GM18511 (cell line): Measurements from ENCODE around the gene VPS29.
A peak's percentile ranks its signal among the peaks of the same experiment; 100 is the strongest.
"Not testable (repeated sequence)": the region's sequence is repeated elsewhere in the genome, so short reads cannot be mapped to it uniquely, and the experiment has no call there.

ENCODE experiments used
- ATAC-seq: cut with Tn5 transposase; IDR thresholded peaks from one replicate; pipeline ENCODE4 v1.9.1; 2021; ENCODE audit warnings: mild to moderate bottlenecking, moderate library complexity; ENCODE audit not compliant: unreplicated experiment

Gene VPS29

GRCh38 chr12:110501752-110502738, at the start of gene VPS29, which contains the start of gene RAD9B:
Gene VPS29, minus strand, starts transcription at chr12:110502111. Its CDS starts 60 bp downstream, at chr12:110502051.
Gene RAD9B, plus strand, starts transcription at chr12:110502331. Its CDS starts 7 bp downstream, at chr12:110502338.
- ATAC-seq, result peak; percentile 95

DNA sequence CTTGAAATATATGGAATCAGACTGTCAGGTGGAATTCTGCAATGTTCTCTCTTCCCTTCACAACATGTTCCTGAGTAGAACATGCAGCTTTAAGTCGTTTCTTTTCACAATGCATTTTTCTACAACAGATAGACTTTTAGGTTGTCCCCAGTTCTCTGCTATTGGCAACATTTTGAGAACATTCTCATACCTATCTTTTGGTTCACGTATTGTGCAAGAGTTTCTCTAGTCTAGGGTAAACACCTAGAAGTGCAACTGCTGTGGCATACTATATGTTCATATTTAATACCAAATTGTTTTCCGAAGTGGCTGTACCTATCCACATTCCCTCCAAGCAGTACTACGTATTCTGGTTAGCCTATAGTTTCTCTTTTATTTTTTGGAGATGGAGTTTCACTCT, 49.1 kb upstream of the VPS29 start:
- no peak for ATAC-seq

- ATAC-seq, result no peak
Observed at GRCh38 chr12:110549716-110550115, 47.8 kb upstream of the VPS29 start.

- no peak for ATAC-seq
Observed at GRCh38 chr12:110548678-110549077, 46.8 kb upstream of the VPS29 start.

DNA sequence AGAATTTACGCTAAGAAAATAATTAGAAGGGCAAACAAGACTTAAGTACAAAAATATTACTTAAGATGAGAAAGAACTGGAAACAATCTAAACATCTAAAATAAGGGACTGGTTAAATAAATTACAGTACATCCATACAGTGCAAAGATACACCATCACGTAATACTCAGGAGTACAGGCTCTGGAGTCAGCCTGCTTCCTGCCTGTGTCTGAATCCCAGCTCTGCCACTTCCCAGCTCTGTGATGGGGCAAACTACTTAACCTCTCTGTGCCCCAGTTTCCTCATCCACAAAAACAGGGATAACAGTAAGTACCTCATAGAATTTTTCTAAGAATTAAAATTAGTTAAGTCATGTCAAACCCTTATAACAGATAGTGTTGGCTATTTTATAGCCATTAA, 45.2 kb upstream of the VPS29 start:
- no peak for ATAC-seq

GRCh38 chr12:110546339-110546738, 44.4 kb upstream of the VPS29 start:
- ATAC-seq, result no peak

- ATAC-seq, result no peak
Observed at GRCh38 chr12:110545812-110546211, 43.9 kb upstream of the VPS29 start.

- not testable (repeated sequence) for ATAC-seq
Observed at GRCh38 chr12:110545259-110545658, 43.3 kb upstream of the VPS29 start.

DNA sequence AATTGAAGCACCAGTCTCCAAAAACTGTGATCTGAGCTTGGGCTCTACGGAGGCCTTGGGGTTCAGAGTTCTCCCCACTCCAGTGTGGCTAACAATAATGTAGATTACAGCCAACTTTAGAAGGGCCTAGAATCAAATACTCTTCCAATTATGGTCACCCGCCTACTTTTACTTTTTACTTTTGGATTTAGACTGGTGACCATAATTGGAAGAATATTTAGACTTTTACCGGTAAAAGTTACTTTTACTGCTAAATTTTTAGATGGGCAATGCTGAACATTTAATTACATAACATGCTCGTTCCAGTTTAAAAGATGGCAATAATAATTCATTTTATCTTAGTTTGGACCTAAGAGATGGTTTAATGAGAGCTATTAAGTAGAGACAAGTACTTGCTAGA, 42.1 kb upstream of the VPS29 start:
- no peak for ATAC-seq

GRCh38 chr12:110543252-110543959, 41.5 kb upstream of the VPS29 start:
- no peak for ATAC-seq

DNA sequence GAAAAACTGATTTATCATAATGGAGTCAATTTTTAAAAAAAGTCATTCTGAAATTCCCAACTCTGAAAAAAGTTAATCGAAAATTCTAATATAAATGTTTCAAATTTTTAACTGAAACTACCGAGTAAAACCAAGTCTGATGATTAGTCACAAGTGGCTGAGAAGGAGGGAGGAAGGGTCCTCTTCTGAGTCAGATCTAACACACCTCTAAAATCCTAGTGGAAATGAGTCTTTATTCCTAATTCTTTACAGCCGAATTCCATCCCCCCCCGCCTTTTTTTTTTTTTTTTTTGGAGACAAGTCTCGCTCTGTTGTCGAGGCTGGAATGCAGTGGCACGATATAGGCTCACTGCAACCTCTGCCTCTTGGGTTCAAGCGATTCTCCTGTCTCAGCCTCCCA, 38.1 kb upstream of the VPS29 start:
- no peak for ATAC-seq

DNA sequence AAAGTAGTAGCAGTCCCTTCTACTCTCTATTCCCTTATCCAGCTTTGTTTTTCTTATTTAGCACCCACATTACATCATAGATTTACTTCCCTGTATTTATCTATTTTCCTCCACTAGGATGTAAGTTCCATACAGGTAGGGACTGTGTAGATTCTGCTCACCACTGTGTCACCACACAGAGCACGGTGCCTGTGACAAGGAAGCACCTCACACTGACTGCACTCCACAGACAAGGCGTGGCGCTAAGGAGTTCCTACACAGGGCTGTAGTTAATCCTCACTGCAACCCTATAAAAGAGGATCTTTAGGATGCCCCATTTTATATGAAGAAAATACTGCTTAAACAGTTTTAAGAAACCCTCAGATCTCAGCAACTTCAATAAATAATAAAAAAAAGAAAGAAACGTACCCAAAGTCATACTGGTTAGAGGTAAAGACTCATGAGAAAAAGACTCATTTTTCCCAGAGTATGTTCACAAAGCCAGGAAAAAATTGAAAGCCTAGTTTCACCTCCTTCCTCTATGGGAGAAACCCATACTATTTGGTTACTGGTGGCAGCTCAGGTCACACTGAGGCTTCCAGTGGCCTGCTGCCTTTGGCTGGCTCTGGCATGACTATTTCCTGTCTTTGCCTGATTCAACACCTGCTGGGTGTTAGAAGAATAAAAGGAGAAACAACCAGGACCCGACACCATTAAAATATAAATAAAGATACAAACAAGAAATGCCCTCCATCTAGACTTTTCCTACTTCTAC, 37.1 kb upstream of the VPS29 start:
- no peak for ATAC-seq

- ATAC-seq, result no peak
Observed at GRCh38 chr12:110537605-110538409, 35.9 kb upstream of the VPS29 start.

GRCh38 chr12:110536834-110537604, 35.1 kb upstream of the VPS29 start:
- no peak for ATAC-seq

DNA sequence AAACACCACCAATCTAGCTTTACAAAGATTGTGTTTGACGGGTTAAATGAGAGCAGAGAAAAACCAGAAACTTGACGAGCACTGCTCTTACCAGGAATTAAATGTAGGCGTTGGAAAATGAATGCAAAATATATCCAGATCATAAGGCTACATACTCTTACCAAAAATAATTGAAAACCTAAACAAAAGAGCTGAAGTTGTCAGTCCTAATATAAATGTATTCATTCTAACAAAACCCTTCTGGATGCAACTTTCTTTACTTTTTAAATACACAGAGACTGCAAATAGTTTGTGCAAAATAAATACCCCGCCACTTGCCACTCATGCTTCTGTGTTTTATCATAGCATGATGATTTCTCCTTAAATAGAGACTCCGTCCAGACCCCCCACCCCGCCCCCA, 32.9 kb upstream of the VPS29 start:
- ATAC-seq, result no peak

DNA sequence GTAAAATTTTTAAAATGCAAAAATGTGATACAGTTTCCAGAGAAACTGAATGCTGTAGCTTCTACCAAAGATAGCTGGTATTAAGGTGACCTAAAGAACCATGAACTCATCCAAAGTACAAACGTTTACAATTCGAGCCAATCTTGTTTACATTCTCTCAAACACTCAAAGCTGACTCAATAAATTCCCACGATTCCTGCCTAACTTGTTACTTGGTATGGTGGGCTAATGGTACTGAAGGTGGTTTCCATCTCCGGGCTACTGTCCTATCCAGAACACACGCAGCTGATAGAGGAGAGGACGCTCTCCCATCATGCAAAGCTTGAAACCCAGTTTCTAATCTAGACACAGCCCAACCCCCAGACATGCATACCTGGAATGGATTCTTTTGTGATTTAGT, 31.7 kb upstream of the VPS29 start:
- ATAC-seq, result no peak

DNA sequence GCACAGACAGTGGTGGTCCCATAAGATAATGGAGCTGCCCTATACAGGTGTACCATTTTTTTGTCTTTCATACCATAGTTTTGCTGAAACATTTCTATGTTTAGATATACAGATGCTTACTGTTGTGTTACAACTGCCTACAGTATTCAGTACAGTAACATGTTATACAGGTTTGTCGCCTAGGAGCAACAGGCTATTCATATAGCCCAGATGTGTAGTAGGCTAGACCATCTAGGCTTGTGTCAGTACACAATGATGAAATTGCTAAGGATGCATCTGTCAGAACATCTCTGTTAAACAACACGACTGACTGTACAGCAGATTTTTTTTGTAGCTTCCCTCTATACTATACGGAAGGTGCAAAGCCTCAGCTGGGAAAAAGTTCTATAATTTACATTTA, 30.7 kb upstream of the VPS29 start:
- no peak for ATAC-seq

DNA sequence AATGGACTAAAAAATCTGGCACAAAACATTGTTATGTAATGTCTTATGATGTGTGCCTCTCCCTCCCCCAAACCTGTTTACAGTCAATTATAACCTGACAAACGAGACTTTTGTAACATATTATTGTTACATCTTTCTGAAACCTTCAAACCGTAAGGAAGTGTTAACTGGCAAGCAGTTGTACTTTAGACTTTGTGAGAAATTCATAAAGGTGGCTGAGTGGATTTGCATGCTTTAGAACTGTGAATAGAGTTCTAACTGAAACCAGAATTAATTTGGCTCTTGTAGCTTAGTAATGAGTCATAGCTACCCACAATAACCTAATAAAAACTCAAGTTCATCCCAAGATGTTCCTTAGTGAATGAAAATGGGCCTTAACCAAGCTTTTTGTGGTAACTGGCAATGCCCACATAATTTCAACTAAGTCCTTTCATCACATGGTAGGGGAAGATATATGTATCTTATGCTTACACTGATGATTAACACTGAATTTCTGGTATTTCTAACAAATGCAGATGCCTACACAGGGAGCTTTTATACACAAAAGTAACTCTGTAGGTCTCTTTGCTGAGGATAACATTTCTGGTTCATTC, 29.9 kb upstream of the VPS29 start:
- ATAC-seq, result peak; percentile 92

- no peak for ATAC-seq
Observed at GRCh38 chr12:110530511-110530910, 28.6 kb upstream of the VPS29 start.
